Islet of Langerhans (tissue), 1 donor: ENCODE data around the gene PCGF5.
"Not testable (repeated sequence)": the region's sequence is repeated elsewhere in the genome, so short reads cannot be mapped to it uniquely, and the experiment has no call there.

ENCODE experiments used
- FAIRE-seq: peaks from one replicate; lab custom pipeline; 2011; peaks lifted over from hg19 to GRCh38; lab: Jason Lieb, UNC

The PCGF5 gene

GRCh38 chr10:91210435-91210834 lies 10.0 kb upstream of the PCGF5 start:
- peak; percentile 27 for FAIRE-seq

GRCh38 chr10:91211675-91212074 lies 8.8 kb upstream of the PCGF5 start:
- FAIRE-seq = no peak

DNA sequence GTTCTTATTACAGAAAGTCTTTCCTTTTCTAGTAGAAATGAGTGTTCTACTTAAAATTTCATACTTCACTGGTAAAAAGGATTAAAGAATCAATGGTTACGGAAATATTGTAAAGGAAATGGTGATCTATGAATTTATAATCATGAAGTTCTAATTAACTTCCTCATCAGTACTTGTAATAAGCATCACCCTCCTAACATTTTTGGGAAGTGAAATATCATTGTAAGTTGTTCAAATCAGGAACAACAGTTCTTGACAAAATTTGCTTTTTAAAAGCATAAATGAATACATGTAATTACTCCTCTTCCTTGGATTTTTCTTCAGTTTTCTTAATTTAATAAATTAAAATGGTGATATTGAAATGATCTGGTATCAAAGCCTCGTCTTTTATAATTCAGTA lies 5.6 kb upstream of the PCGF5 start:
- peak; percentile 82 for FAIRE-seq

- FAIRE-seq = no peak
Observed at GRCh38 chr10:91215384-91215783, 5.1 kb upstream of the PCGF5 start.

GRCh38 chr10:91219371-91220193 lies 881 bp upstream of the PCGF5 start:
- FAIRE-seq = no peak

DNA sequence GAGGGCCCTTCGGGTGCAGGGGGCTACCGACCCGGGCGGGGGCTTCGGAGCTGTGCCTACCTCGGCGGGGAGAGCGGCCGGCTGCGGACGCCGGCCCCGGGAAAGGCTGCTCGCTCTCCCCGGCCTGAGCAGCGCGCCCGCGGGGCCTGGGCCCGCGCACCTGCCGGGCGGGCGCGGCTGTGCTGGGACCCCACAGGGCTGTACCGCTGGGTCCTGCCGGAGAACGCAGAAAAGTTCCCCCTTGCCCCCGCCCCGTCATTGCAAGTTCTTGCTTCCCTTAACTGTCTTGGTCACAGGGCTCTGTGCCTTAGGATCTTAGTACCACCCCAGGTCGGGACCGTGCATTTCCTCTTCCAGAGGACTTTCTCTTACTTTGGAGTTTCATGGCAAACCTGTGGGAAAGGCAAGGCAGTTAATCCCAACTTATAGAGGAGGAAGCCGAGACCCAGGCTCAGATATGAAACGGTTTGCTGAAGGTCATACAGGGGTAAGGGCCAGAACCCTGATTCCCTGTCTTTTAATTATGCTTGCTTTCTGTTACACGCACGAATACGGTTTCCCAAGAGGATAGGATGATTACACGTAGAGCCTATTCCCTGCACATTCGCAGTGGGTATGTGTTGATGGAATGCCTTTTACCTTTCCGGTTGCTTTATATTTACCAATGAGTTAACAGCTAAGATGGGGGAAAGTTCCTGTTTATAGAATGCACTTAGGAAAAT lies 652 bp downstream of the PCGF5 start:
- FAIRE-seq = no peak

DNA sequence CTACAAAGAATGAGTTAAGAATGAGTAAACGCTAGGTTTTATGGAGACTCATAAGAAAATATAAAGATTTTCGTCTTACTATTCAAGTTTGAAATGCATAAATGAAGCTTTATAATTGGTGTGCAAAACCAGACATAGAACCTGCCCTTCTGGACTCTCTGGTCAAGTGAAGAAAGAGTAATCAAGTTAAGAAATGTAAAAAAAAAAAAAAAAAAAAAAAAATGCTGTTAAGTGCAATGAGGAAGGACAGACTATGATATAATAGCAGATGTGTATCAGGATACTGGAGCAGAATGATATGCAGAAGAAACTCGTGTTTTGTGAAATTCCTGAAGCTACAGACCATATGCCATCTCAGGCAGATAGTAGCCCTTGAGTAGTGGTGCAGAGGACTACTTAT lies 5.6 kb downstream of the PCGF5 start:
- no peak for FAIRE-seq

DNA sequence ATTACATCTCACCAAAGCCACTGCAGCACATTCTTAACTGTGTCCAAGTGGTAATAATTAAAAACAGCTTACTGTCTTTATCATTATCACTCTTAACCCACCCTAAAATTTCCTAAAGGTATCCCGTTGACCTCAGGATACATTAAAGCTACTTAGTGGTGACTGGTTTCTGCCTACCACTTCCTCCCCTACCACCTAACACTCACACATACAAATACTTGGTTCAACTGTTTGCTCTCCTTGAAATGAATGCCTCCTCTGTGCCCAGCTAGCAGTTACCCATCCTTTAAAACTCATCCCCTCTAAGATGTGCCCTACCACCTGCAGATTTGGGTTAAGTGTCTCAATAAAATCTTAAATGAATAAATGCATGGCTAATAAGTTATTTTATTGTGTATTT lies 7.1 kb downstream of the PCGF5 start:
- no peak for FAIRE-seq

- FAIRE-seq = no peak
Observed at GRCh38 chr10:91229683-91230082, 9.2 kb downstream of the PCGF5 start.

- FAIRE-seq = no peak
Observed at GRCh38 chr10:91238191-91238590, 17.7 kb downstream of the PCGF5 start.

DNA sequence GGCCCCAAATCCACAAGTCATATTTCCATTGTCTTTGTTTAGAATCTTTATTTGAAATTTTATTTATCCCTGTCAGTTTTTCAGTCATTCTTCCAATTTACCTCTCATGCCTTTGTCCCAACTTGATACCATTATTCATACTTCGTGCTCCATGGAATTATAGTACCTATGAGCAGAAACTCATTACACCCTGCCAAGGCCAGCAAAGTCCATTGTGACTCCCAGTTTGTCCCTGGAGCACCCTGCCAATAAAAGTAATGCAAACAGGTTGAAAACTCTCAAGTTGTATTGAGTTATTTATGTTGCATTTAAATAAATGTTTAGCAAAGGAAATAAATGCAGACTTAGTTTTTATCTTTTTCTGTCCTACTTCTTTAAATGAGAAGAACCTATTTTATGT lies 19.3 kb downstream of the PCGF5 start:
- no peak for FAIRE-seq

- no peak for FAIRE-seq
Observed at GRCh38 chr10:91242940-91243339, 22.5 kb downstream of the PCGF5 start.

DNA sequence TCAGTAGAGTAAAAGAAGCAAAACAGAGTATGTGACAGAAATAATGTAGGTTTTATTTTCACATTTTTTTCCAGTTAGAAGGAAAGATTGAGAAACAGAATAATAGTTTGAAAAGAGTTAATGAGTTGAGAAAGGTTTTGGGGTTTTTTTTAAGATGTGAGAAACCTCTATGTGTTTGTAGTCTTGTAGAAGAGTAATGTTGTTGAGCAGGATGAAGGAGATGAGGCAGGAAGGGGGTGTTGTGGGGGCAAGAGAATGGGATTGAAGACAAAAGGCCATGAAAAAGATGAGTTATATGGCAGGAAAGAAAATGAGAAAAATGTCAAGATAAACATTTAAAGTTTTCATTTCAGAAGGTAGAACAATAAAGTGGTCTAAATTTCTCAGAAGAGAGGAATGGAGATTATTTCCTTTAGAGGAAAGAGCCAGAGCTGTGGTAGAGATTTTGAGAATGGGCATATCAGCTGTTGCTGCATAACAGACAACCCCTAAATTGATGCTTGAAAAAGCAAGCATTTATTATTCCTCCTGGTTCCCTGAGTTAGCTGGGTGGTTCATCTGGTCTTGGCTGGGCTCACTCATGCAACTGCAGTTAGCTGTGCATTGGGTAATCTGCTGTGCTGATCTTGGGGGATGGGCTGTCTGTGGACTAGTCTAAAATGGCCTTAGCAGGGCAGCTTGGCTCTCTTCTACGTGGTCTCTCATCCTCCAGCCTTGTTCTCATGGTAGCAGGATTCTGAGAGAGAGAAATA lies 27.1 kb downstream of the PCGF5 start:
- no peak for FAIRE-seq

GRCh38 chr10:91249700-91250099 lies 29.2 kb downstream of the PCGF5 start:
- FAIRE-seq = no peak

DNA sequence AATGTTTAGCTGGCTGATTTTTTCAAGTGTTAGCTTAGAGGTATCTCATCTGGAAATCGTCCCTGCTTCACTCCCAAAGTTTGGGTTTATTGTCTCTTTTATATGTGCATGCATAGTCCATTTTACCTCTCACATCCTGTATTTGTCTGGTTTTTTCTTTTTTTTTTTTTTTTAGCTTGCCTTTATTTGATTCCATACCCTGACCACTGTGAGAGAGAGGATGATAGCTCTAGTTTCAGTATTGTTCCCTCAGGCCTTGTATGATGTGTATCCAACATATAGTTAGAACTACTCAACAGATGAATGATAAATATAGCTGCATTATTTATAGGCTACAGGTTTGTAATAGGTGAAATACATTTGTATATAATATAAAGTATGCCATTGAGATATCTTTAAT lies 29.9 kb downstream of the PCGF5 start:
- no peak for FAIRE-seq

DNA sequence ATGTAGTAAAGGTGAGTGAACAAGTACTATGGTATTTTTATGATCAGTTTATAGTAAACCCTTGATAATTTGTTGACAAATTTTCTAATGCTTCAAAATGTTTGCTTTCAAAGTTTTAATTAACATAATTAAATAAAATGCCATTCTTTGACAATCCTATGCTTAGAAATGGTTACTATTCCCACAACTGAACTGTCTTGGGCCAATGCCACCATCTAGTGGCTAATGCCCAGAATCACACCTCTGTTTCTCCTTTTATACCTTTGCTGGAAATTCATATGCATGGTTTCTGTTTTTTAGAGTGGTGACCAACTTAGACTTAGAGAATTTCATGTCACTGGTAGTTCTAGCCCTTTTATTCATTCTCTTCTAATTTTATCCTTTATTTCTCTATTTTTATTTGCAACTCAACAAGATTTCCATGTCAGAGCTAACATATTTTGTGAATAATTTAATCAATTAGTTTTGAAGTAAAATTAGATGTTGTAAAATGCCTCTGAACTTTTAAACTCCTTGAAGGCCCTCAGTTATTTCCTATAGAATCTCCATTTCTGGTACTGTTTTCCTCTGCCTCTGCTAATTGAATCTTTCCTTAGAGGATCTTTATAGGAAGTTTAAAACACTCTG lies 31.1 kb downstream of the PCGF5 start:
- peak; percentile 97 for FAIRE-seq

DNA sequence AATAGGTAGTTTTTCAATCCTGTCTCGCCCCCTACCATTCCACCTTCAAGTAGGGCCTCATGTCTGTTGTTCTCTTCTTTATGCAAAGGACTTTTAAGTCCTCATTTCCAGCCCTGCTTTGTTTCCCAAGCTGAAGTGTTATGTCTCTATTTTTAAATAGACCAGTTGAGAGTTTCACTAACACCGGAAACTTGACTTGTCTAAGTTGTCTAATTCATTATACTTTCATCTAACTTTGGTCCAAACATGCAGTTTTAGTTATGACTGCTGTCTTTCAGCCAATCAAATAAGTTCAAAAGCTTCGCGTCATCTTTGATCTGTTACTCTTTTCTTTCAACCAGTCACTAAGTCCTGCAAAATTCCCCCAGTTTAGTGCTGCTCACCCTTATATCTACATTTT lies 32.8 kb downstream of the PCGF5 start:
- FAIRE-seq = no peak

DNA sequence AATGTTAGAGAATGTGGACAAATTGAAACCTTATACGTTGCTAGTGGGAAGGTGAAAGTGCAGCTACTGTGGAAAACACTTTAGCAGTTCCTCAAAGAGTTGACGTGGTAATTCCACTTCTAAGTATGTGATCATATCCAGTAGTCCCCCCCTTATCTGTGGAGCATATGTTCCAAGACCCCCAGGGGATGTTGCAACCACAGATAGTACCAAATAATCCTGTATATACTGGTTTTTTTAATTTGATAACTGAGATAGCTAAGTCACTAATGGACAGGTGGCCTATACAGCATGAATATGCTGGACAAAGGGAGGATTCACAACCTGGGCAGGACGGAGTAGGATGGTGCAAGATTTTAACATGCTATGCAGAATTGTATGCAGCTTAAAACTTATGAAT lies 36.8 kb downstream of the PCGF5 start:
- FAIRE-seq = no peak

DNA sequence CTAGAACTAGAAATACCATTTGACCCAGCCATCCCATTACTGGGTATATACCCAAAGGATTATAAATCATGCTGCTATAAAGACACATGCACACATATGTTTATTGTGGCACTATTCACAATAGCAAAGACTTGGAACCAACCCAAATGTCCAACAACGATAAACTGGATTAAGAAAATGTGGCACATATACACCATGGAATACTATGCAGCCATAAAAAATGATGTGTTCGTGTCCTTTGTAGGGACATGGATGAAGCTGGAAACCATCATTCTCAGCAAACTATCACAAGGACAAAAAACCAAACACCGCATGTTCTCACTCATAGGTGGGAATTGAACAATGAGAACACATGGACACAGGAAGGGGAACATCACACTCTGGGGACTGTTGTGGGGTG lies 40.0 kb downstream of the PCGF5 start:
- FAIRE-seq = not testable (repeated sequence)

DNA sequence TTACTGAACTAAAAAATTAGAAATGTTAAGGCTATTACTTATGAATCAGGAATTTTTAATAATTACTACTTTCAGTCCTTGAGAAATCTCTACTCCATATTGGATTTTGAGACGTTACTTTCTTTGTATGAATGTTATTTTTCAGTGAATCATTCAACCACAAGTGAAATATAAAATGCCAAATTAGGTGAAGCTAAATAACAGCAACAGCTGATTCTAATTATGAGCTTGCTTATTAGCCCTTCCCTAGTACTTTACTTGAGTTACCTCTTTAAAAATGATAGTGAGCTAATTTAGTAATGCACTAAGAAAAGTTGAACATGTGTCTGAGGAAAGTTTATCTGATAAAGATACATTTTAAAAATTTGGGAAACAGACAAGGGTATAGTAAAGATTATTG lies 51.4 kb downstream of the PCGF5 start:
- FAIRE-seq = no peak

- FAIRE-seq = no peak
Observed at GRCh38 chr10:91284486-91285090, 64.1 kb downstream of the PCGF5 start.

GRCh38 chr10:91286572-91286971 lies 66.1 kb downstream of the PCGF5 start:
- no peak for FAIRE-seq
